ENCODE measurements around the gene DDA1. TPM values are rescaled to one million over a fixed set of nuclear protein-coding genes. Genes with fewer than 3 reads are reported as not detected.

Gene DDA1
- total and polyA plus RNA-seq, 10 of the 15 experiments (the other 5 are each of a cell fraction or from before 2014, with no cell fraction given) = 0.76 to 71.0 (median 39.4) TPM

GRCh38 chr19:17340871-17341357, 31.6 kb downstream of the DDA1 start:
- no peaks in the 10 kb centered on the region for H3K9me3 ChIP-seq (replicated peaks; ENCODE audit: control insufficient read depth, insufficient read depth, low read length)
- H3K9ac ChIP-seq (ENCODE audit: control insufficient read depth, insufficient read depth, low read length) = no peak overlapping the region
- DNase-seq (ENCODE audit: low read depth, low spot score) (no peak), ATAC-seq (no peak), FAIRE-seq (no peak)
- no peak overlapping the region for H2AFZ ChIP-seq (ENCODE audit: control insufficient read depth, low read depth, low read length)
- BruUV-seq (replicated peaks) = no TSS peak
- no peaks in the 10 kb centered on the region for H3K27me3 ChIP-seq (replicated peaks in 1 of 2; ENCODE audit: control insufficient read depth in 2 of 2, insufficient read depth in 2 of 2, low read length in 1 of 2)
- no peaks in the 10 kb centered on the region; a peak in 2 of 4 replicates for H3K36me3 ChIP-seq (ENCODE audit: control insufficient read depth in 2 of 2, insufficient read depth in 2 of 2, low read length in 1 of 2)
- no peak overlapping the region for H3K4me2 ChIP-seq (ENCODE audit: control insufficient read depth, insufficient read depth)
- H3K79me2 ChIP-seq (ENCODE audit: control insufficient read depth, insufficient read depth, low read length) = peaks cover 6% of the 10 kb centered on the region
- in situ Hi-C loops (cut with MboI) = no loop called here
- no peak overlapping the region for H3K4me3 ChIP-seq
- H4K20me1 ChIP-seq (ENCODE audit: control insufficient read depth, insufficient read depth) = no peaks in the 10 kb centered on the region
- no peak for TF ChIP-seq MTA3 (IDR thresholded peaks at IDR 0.05; ENCODE audit: borderline replicate concordance, low read length)
- TF ChIP-seq NFIC (IDR thresholded peaks at IDR 0.05; ENCODE audit: low read depth, low read length) = no peak
- TF ChIP-seq, protein P1, sequence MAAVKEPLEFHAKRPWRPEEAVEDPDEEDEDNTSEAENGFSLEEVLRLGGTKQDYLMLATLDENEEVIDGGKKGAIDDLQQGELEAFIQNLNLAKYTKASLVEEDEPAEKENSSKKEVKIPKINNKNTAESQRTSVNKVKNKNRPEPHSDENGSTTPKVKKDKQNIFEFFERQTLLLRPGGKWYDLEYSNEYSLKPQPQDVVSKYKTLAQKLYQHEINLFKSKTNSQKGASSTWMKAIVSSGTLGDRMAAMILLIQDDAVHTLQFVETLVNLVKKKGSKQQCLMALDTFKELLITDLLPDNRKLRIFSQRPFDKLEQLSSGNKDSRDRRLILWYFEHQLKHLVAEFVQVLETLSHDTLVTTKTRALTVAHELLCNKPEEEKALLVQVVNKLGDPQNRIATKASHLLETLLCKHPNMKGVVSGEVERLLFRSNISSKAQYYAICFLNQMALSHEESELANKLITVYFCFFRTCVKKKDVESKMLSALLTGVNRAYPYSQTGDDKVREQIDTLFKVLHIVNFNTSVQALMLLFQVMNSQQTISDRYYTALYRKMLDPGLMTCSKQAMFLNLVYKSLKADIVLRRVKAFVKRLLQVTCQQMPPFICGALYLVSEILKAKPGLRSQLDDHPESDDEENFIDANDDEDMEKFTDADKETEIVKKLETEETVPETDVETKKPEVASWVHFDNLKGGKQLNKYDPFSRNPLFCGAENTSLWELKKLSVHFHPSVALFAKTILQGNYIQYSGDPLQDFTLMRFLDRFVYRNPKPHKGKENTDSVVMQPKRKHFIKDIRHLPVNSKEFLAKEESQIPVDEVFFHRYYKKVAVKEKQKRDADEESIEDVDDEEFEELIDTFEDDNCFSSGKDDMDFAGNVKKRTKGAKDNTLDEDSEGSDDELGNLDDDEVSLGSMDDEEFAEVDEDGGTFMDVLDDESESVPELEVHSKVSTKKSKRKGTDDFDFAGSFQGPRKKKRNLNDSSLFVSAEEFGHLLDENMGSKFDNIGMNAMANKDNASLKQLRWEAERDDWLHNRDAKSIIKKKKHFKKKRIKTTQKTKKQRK (IDR thresholded peaks at IDR 0.05; ENCODE audit: low read depth, low read length) = no peak
- no peak for TF ChIP-seq BMI1 (IDR thresholded peaks at IDR 0.05; ENCODE audit: borderline replicate concordance)
- POLR2A ChIA-PET = no interaction called here
- H3K4me1 ChIP-seq (ENCODE audit: control insufficient read depth, insufficient read depth, low read length) = peaks cover 9% of the 10 kb centered on the region
- intact Hi-C loops (cut with micrococcal nuclease; ENCODE audit: unreplicated experiment) = no loop called here
- RAD21 ChIA-PET (ENCODE audit: unreplicated experiment) = no interaction called here
- WGBS (ENCODE audit: insufficient coverage, insufficient replicate concordance, low lambda C conversion rate, missing lambda C conversion rate) = 85% methylated on average over 14 of the region's 17 CpGs
- SMC1A ChIA-PET (ENCODE audit: uncharacterized antibody, unreplicated experiment) = no interaction called here
- CTCF ChIA-PET = no interaction called here
- no peak overlapping the region for H3K27ac ChIP-seq (ENCODE audit: control insufficient read depth, insufficient read depth)

DNA sequence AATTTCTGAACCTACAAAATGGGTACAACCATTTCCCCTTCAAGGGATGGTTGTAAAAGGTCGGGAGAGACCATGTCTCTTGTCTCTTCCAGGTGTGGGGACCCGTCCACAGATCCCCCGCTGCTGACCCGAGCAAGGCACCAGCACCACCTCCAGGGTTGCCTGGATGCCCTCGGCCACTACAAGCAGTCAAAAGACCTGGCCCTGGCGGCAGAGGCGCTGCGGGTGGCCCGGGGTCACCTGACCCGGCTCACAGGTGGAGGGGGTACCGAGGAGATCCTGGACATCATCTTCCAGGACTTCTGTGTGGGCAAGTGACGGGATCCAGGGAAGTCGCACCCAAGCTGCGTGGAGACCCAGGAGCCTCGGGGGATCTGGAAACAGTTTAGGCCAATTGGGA, 32.0 kb downstream of the DDA1 start:
- ChIA-PET RAD21 (ENCODE audit: unreplicated experiment) (no interaction called here), POLR2A (no interaction called here), CTCF (no interaction called here), SMC1A (ENCODE audit: uncharacterized antibody, unreplicated experiment) (no interaction called here)
- Histone ChIP-seq H3K27me3 (replicated peaks in 1 of 2; ENCODE audit: control insufficient read depth in 2 of 2, insufficient read depth in 2 of 2, low read length in 1 of 2) (no peaks in the 10 kb centered on the region), H3K27ac (ENCODE audit: control insufficient read depth, insufficient read depth) (no peak overlapping the region), H3K4me3 (no peak overlapping the region), H3K9ac (ENCODE audit: control insufficient read depth, insufficient read depth, low read length) (no peak overlapping the region), H3K36me3 (ENCODE audit: control insufficient read depth in 2 of 2, insufficient read depth in 2 of 2, low read length in 1 of 2) (no peaks in the 10 kb centered on the region; a peak in 2 of 4 replicates), H3K79me2 (ENCODE audit: control insufficient read depth, insufficient read depth, low read length) (peaks cover 6% of the 10 kb centered on the region), H3K4me2 (ENCODE audit: control insufficient read depth, insufficient read depth) (no peak overlapping the region), H4K20me1 (ENCODE audit: control insufficient read depth, insufficient read depth) (no peaks in the 10 kb centered on the region), H3K9me3 (replicated peaks; ENCODE audit: control insufficient read depth, insufficient read depth, low read length) (no peaks in the 10 kb centered on the region), H3K4me1 (ENCODE audit: control insufficient read depth, insufficient read depth, low read length) (peaks cover 11% of the 10 kb centered on the region), H2AFZ (ENCODE audit: control insufficient read depth, low read depth, low read length) (no peak overlapping the region)
- BruUV-seq (replicated peaks) = no TSS peak
- no peak for DNase-seq (ENCODE audit: low read depth, low spot score)
- in situ Hi-C loops (cut with MboI) (no loop called here), intact Hi-C loops (cut with micrococcal nuclease; ENCODE audit: unreplicated experiment) (no loop called here)
- FAIRE-seq = no peak
- 91% methylated on average over 15 of the region's 15 CpGs for WGBS (ENCODE audit: insufficient coverage, insufficient replicate concordance, low lambda C conversion rate, missing lambda C conversion rate)
- no peak for ATAC-seq
- TF ChIP-seq CBX3 (IDR thresholded peaks at IDR 0.05; ENCODE audit: borderline replicate concordance, low read depth) (no peak), CEBPB (IDR thresholded peaks at IDR 0.05; ENCODE audit: borderline replicate concordance in 1 of 2, low read depth in 2 of 2, low read length in 2 of 2) (no peak), SUPT20H (IDR thresholded peaks at IDR 0.05; ENCODE audit: borderline replicate concordance, control insufficient read depth, low read depth, low read length) (no peak), USF1 (IDR thresholded peaks at IDR 0.05; ENCODE audit: borderline replicate concordance, extremely low read length, insufficient read depth, low read depth, low read length) (no peak), TCF12 (IDR thresholded peaks at IDR 0.05; ENCODE audit: low read depth, low read length) (no peak), GABPA (IDR thresholded peaks at IDR 0.05; ENCODE audit: low read depth) (no peak)
- TF ChIP-seq, protein P2, sequence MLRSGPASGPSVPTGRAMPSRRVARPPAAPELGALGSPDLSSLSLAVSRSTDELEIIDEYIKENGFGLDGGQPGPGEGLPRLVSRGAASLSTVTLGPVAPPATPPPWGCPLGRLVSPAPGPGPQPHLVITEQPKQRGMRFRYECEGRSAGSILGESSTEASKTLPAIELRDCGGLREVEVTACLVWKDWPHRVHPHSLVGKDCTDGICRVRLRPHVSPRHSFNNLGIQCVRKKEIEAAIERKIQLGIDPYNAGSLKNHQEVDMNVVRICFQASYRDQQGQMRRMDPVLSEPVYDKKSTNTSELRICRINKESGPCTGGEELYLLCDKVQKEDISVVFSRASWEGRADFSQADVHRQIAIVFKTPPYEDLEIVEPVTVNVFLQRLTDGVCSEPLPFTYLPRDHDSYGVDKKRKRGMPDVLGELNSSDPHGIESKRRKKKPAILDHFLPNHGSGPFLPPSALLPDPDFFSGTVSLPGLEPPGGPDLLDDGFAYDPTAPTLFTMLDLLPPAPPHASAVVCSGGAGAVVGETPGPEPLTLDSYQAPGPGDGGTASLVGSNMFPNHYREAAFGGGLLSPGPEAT (IDR thresholded peaks at IDR 0.05; ENCODE audit: low read depth) = no peak

Measured in GM12878 (cell line).